GM19023 (cell line): ENCODE data around the gene IRF5.
A peak's percentile ranks its signal among the peaks of the same experiment; 100 is the strongest.

Experiments
- ATAC-seq: cut with Tn5 transposase; IDR thresholded peaks from one replicate; pipeline ENCODE4 v1.9.1; 2021; ENCODE audit warnings: mild to moderate bottlenecking, moderate library complexity; ENCODE audit not compliant: unreplicated experiment

Gene IRF5

DNA sequence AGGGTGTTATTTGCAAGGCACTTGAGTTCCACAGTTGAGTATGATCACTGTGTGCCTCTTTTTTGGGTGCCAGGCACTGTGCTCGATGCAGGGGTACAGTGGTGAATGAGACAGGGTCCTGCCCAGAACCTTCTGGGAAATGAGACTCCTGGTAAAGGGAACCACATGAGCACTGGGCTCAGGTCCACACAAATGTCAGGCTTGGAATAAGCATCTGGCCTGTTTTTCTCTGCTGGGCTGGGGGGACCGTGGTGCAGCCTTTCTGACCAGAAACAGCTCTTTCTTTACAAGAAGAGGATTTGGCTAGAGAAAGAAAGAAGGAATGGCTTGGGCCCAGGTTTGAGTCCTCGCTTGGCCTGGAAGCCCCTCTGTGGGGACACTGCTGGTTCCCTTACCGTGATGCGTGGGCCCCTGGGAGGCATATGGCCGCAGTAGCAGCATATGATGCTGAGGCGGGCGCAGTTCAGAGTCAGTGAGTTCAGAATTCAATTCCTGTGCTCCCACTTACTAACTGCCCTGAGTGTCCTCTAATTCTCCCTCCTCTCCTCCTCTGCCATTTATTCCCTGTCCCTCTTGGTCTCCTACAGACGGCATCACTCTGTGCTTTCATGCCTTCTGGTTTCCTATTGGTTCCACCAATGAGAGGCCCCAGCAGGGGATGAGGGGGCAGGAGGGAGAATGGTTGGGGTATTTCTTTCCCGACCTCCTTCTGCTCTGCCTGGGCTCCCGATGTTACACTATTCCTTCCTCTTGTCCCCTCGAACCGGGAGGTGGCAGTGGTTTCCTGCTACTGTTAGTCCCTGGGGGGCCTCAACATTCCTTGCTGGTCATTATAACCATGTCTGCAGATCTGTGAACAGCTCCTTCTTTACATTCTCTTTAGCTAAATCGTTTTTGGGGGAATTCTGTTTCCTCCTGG is 17.6 kb upstream of the IRF5 start:
- no peak for ATAC-seq

DNA sequence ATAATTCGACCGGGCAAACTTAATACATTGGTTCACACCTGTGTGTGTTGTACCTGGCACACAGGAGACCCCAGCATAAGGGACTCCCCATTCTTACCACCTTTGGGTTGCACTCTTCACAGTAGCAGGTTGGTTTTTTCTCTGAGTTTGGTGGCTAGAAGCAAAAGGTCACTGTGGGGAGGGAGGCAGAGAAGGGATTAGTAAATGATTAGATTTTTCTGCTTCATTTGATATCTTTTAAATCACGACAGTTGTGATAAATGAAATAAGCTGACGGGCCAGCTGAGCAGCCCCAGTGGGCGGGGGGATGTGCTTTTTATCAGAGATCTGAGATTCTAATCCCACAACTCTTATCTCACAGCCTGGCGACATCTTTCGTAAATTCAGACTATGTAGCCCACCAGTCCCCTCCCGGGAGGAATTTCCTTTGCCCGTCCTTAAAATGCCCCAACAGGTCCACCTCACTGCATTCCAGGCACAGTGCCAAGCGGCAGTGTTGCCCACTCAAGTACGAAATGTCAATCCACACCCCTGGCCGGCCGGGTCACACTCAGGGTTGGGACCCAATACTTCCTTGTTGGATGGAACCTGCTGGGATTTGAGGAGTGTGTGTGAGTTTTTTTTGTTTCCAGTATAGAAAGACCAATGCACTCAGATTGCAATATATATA is 16.7 kb upstream of the IRF5 start:
- ATAC-seq: no peak

DNA sequence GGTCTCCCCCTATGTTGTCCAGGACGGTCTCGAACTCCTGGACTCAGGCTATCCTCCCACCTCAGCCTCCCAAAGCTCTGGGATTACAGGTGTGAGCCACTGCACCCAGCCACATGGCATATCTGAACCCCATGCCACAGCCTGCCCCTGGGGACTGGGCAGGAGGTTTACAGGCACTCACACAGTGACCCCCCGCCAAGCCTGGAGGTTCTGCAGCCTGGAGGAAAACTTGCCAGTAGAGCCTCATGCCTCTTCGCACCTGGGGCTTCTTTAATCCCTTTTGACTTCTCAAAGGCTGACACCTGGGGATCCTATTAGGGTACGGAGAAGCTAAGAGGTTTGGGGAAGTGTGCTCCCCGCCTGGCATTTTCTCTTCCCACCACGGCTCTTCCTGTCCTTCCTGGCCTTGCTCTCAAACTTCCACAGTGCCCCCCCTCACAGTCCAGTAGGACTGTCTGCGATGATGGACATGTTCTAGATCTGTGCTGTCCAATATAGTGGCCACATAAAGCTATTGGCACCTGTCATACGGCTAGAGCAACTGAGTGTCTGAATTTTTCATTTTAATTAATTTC is 15.8 kb upstream of the IRF5 start:
- no peak for ATAC-seq

DNA sequence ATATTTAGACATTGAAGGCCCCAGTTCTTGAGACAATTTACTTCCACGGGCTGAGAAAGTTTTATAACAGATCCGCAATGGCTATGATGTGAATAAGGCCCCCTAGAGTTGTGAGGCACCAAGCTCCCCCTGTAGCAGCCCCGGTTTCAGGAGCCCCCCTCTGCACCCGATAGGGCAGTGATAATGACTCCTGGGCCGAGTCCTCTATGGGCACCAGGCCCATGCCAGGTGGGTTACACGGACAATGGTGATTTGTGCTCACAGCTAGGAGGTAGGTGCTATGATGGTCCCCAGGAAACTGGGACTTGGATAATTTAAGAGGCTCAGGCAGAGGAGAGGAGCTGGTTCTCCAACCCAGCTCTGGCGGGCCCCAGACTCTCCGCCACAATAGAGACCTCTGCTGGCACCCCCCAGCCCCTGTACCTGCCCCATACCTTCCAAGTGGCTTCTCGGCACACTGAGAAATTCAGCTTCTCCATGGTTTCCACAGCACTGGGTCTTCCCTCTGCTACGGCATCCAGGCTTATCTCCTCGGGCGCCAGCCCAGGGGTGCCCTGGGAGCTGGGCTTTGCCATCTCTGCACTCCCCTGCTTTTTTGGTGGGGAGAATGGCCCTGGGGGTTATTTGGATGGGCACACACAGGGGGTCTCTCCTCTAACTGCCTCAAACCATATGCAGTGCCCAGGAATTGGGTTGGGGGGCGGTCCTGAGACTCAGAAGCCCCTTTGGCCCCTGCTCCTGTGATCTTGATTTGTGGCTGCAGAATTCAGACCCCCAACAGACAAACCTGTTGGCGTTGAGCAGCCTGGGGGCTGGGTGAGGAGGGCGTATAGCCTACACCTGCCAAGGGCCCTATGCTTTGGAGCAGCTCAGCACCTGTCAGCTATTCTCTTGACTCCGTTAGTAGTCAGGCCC is 15.0 kb upstream of the IRF5 start:
- ATAC-seq: no peak

DNA sequence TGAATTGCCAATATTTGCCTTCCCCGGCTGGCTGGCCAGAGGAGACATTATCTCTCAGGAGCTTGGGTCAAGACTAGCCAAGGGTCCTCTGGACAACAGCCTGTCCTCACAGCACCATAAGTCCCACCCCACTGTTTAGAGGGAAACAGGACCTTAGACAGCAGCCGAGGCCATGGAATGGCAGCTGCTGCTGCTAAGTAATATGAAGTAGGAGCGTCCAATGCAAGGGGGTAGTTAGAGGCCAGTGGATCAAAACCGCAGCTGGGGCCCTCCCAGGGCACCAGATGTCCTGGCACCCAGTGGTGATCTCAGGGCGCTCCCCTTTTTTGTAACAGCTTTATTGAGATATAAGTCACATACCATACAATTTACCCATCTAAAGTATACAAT is 14.3 kb upstream of the IRF5 start:
- no peak for ATAC-seq

DNA sequence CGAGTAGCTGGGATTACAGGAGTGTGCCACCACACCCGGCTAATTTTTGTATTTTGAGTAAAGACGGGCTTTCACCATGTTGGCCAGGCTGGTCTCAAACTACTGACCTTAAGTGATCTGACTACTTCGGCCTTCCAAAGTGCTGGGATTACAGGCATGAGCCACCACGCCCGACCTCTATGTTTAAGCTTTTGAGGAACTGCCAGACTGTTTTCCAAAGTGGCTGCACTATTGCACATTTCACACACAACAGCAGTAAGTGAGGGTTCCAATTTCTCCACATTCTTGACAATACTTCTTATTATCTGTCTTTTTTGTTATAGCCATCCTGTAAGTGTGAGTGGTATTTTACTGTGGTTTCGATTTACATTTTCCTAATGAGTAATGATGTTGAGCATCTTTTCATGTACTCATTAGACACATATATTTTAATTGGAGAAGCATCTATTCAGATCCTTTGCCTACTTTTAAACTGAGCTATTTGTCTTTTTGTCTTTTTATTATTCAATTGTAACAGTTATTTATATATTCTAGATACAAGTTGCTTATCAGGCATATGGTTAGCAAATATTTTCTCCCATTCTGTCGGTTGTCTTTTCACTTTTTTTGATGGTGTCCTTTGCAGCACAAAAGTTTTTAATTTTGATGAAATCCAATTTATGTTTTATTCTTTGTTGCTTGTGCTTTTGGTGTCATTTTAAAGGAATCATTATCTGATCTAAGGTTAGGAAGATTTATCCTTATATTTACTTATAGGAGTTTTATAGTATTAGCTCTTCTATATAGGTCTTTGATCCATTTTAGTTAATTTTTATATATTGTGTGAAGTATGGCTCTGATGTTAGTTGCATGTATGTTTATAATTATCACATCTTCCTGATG is 12.8 kb upstream of the IRF5 start:
- no peak for ATAC-seq

DNA sequence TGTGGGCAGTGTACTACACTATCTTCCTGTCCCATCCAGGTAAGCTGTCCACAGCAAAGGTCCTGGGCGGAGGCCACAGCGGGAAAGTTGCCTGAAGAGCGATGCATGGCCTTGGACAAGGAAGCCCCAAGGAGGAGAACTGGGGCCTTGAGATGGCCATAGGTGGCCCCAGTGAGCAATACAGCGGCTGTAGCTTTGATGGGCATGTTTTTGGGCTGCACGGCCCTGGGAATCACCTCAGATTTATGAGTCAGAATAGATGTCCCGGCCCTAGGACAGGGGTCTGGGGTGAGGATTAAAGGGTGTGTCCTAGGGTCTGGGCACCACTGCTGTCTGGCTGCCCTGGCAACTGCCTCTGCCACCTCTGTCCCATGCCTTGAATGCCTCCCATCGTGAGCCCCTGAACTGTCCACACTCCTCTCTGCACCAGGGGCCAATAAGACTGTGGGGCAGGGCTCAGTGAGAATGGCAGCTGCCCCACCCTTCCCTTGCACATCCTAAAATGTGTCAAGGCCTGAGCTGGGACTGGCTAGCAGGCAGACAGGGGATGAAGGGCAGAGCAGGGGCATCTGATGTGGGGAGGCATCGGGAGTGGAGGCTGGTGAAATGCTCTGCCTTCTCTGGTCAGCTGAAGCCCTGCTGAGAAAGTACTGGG is 9.4 kb upstream of the IRF5 start:
- ATAC-seq: no peak

DNA sequence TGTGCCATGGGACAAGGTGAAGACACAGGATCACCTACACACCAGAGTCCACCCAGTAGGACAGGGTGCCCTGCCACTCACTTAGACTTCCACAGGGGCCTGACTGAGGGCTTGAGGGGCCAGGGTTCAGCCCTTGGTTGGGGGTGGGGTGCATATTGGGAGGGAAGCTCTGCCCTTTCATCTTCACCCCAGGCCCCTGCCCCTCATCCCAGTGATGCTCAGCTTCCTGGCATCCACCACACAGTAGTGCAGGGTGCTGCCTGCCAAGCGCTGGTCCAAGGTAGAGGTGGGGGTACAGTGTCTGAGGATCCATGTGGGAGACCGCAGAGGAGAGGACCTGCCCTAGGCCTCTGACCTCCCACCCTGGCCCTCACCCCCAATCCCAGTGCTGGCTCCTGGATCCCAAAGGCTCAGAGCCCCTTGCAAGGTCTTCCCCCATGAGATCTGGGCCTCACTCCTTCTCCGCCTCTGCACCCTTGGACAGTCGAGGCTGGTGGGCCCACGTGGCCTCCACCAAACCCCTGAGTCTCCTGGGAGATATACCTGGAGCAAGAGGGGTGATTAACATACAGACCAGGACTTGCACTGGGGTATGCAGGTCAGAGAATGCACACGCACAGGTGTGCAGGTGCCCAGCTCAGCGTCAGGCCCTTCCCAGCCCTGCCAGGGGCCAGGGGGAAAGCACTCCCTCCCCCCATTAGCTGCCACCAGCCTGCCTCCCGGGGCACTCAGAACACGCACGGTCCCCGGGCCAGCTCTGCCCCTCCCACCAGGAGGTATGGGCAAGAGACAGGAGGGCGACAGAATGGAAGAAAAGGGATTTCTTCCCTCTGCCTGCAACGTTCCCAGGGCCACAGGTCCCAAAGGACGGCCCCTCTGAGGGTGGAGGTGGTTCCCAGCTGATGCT is 8.6 kb upstream of the IRF5 start:
- ATAC-seq: no peak

DNA sequence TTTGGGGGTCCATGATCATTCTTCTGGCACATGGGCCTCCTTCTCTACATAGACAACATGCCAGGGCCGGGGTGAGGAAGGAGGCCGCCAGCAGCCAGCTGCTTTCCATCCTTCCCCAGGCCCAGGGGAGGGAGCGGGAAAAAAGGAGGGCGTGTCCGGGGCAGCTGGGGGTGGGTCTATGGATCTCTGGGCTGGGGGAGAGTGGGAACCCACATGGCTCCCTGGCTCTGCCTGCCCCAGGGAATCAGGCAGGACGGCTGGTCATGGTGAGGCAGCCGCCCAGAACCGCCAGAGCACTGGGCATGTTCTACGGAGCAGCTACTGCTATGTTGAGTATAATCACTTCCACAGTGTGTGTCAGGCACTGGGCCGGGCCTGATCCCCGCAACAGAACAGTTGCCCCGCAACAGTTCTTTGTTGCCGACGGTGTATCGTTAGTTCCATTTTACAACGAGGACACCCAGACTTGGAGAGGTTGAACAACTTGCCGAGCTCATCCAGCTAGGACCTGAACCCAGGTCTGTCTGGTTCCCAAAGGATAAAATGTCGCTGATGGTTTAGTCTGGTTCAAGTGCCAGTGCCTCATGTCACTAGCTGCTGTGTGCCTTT is 6.4 kb upstream of the IRF5 start:
- no peak for ATAC-seq

DNA sequence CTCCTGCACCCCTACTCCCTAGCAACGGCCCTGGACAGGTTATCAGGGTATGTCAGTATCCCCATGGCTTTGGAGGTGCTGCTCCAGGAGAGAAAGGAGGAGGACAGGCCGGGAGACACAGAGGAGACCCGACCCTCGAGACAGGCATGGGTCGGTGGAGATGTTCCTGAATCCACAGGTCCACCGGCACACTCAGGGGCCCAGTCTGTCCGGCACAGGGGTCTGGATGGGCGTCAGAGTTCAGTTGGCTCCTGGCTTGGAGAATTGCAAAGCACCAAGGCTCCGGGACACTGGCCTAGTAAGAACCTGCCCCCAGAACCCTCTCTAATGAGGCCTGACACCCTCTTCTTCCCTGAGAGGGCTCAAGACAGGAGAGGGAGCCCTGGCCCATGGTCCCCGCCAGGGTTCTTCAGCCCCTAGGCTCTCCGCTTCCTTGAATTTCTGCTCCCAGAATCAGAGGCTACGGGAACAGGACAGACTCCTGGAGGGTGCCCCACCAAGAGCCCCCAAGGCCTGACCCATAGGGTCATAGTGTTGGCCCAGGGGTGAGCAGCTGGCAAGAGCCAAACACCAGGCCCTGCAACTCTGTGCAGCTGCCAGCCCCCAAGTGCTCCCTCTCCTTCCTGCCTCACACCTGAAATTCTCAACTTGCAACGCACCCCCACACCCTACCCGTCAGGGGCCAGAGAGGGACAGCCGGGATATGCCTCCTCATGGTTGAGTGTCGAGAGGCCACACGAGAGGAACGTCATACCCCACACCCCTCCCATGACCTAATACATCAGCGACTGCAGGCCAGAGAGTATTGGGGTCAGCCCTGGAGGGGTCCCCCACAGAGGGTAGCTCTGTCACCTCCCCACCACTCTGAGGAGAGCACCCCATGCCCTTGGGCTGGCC is 5.5 kb upstream of the IRF5 start:
- ATAC-seq: no peak

DNA sequence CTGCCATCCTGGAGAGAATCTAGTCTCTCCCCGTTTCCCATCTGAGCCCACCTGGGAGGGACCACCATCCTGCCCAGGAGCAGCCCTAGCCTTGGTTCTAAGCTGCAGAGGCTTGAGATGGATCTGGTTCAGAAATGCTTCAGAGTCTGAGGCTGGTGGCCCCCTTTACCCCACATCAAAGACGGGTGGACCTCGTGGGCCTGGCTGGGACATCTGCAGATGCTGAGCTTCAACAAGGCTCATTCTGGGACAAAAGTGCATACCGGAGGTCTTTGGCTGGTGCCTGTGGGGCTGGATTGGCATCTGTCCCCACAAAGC is 4.9 kb upstream of the IRF5 start:
- no peak for ATAC-seq

DNA sequence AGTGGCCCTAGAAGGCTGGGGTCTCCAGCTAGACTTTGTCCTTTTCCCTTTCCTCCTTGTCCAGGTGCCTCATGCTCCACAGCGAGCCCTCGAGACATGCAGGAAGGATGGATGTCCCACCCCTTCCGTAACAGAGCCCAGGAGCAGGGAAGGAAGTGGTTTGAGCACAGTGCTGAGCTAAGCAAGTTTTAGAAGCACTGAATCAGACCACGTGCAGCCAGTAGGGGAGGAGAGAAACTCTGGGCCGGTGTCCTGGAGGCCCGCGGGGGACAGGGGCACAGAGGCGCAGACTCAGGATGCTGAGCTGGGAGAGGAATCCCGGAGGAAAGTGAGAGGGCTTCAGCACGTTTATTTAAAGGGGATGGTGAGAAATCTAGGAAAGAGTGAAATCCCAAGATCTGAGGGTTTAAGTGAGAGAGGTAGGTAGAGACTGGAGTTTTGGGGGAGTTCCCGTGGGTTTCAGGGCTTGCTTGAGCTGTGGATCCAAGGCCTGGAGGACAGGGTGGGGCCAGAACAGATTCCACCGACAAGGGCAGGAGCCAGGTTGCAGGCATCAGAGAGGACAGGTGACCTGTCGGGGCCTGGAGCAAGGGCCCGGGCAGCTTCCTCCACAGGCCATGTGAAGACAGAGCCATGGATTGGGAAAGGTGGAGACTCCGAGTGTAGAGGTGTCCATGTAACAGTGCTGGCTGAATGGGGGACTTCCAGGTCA is 4.4 kb upstream of the IRF5 start:
- ATAC-seq: peak; percentile 19

DNA sequence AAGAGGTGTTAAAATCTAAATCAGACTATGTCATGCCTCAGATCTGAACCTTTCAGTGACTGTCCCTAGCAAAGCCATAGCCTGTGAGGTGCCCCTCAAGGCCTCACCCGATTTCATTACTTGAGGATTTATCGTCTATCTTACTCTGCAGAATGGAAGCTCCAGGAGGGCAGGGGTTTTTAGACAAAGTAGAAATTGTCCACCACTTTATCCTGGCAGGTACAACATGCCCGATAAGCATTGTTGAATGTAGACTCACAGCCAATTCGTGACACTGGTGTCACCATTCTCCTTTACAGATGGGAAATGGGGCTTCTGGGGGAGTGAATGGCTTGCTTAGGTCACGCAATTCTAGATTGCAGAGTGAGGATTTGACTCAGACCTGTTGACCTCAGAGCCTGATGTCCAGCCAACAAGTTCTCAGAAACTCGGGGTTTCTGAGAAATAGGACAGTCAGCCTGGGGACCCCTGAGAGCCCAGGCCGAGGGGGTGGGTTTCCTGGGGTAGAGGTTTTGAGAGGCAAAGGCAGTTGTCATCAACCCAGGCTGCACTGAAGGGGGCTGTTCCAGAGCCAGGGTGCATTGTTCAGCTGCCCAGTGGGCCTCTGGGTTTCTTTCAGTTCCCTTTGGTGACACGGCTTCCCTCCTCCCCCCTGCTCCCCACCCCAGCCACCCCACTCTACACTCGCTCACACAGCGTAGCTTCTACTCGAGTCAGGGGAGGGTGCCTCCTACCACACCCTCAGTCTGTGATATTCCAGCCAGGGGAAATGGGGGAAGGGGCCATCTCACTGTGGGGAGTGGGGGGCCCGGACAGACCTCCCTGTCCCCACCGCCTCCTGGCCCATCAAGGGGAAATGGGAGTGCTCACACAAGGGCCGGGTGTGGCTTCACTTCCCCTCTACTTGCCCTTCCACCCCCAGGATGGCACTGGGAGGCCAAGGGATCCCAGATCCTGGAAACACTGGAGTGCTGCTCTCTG is 3.1 kb upstream of the IRF5 start:
- peak; percentile 41 for ATAC-seq

DNA sequence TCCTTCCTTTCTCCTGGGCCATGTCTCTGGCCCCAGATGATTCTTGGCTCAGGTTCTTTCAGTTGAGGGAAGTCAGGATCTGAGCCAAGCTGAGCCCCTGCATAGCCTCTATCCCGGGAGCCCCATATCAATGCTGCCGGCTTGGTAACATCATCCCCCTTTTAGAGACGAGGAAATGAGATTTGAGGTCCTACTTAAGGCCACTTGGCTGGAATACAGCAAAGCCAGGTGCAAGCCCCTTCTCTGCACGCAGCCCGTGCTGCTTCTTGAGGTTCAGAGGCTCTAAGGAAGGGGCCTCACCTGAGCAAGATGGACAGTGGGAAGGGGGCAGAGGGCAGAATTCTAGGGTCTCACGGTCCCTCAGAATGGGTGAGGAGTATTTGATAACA is 2.4 kb upstream of the IRF5 start:
- ATAC-seq: no peak

DNA sequence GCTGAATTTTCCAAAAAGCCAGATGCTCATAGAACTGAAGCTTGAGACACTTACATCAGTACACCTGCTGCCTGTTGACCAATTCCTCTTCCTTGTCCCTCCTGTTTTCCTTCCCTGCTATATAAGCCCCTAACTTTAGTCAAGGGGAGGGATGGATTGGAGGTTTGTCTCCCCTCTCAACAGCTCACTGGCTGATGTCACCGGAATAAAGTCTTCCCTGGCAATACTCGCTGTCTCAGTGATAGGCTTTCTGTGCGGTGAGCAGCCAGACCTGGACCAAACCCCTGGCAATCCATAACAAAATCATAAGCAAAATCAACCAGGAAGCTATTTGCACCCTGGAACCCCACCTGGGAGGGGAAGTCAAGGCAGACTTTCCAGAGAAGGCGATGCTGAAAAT is 929 bp upstream of the IRF5 start:
- ATAC-seq: no peak

DNA sequence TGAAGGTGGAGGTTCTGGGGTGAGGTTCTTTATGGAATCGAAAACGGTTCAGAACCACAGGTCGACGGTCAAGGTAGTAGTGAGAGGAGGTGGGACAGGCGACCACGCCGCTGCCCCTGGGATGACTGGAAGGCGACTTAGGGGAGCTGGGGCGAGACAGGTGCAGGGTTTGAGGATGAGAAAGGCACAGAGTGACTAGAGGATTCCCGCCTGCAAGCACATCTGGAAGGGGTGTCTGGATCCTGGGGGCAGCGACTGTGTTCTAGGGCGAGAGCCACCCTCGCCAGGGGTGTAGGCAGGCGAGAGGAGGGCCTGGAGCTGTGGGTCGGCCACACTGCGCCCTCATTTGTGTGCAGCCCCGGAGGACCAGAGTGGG is 468 bp upstream of the IRF5 start:
- no peak for ATAC-seq
